ENCODE data around the gene HSD17B10. TPM values are rescaled to one million over a fixed set of nuclear protein-coding genes. Genes with fewer than 3 reads are reported as not detected.
A peak's percentile ranks its signal among the peaks of the same experiment; 100 is the strongest.

HSD17B10 gene
- total and polyA plus RNA-seq, 2 of the 13 experiments (the other 11 are each of a cell fraction or from before 2014, with no cell fraction given), result 68.7 to 84.7 TPM

GRCh38 chrX:53447441-53447840, 13.3 kb upstream of the HSD17B10 start (continued):
- TF ChIP-seq ZNF569 (CRISPR knock-in tag; IDR thresholded peaks at IDR 0.05; ENCODE audit: borderline replicate concordance), result no peak

- no peak overlapping the region for H3K4me2 ChIP-seq (ENCODE audit: low read depth, low read length)
- ChIA-PET POLR2A (no interaction called here), CTCF (ENCODE audit: low intra/inter-chr PET ratio, low total read pairs) (interaction anchor here (1.1 to 2.6 kb wide), 2 partner anchors 128 to 133 kb away, joined by 9 to 10 read pairs; no protein-coding TSS in a partner anchor)
- H3K27ac ChIP-seq (ENCODE audit: extremely low read length, insufficient read depth, low read length), result no peak overlapping the region
- H4K20me1 ChIP-seq (ENCODE audit: insufficient read depth, low read length), result no peaks in the 10 kb centered on the region
- ATAC-seq, result peak; percentile 68
- H2AFZ ChIP-seq (ENCODE audit: low read length), result no peak overlapping the region
- in situ Hi-C loops (cut with HindIII; ENCODE audit: extremely low pct_ligation_motif_present, low pct_unique_long_range_greater_than_20kb) (loop anchor here (10.0 kb wide), 1 partner anchor 131 kb away; no protein-coding TSS in a partner anchor), intact Hi-C loops (cut with micrococcal nuclease; ENCODE audit: unreplicated experiment) (no loop called here)
- no peak overlapping the region for H3K4me3 ChIP-seq (replicated peaks in 1 of 3; ENCODE audit: insufficient read depth in 1 of 3, low read depth in 2 of 3, low read length in 3 of 3)
- H3K4me1 ChIP-seq (ENCODE audit: insufficient read depth, low read length), result no peaks in the 10 kb centered on the region
- peak; percentile 19 for DNase-seq (ENCODE audit: low spot score)
- BruUV-seq (replicated peaks), result no TSS peak
- no peaks in the 10 kb centered on the region for H3K27me3 ChIP-seq (ENCODE audit: control insufficient read depth in 1 of 2, insufficient read depth in 2 of 2, low read length in 2 of 2)
- peak; percentile 39 for FAIRE-seq
- 35% methylated on average over 6 of the region's 6 CpGs for WGBS (ENCODE audit: low lambda C conversion rate)
- H3K9me3 ChIP-seq (ENCODE audit: low read length), result no peaks in the 10 kb centered on the region
- H3K79me2 ChIP-seq (ENCODE audit: insufficient read depth, low read length), result no peaks in the 10 kb centered on the region
- TF ChIP-seq, protein P1, sequence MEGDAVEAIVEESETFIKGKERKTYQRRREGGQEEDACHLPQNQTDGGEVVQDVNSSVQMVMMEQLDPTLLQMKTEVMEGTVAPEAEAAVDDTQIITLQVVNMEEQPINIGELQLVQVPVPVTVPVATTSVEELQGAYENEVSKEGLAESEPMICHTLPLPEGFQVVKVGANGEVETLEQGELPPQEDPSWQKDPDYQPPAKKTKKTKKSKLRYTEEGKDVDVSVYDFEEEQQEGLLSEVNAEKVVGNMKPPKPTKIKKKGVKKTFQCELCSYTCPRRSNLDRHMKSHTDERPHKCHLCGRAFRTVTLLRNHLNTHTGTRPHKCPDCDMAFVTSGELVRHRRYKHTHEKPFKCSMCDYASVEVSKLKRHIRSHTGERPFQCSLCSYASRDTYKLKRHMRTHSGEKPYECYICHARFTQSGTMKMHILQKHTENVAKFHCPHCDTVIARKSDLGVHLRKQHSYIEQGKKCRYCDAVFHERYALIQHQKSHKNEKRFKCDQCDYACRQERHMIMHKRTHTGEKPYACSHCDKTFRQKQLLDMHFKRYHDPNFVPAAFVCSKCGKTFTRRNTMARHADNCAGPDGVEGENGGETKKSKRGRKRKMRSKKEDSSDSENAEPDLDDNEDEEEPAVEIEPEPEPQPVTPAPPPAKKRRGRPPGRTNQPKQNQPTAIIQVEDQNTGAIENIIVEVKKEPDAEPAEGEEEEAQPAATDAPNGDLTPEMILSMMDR (CRISPR knock-in tag; IDR thresholded peaks at IDR 0.05), result peak; percentile 67
- TF ChIP-seq WIZ (CRISPR knock-in tag; IDR thresholded peaks at IDR 0.05) (no peak), SMC3 (IDR thresholded peaks at IDR 0.05; ENCODE audit: low read length) (peak; percentile 45), HNRNPUL1 (IDR thresholded peaks at IDR 0.05; ENCODE audit: low read depth, low read length) (no peak), STAG1 (CRISPR knock-in tag; IDR thresholded peaks at IDR 0.05) (peak; percentile 60), SMAD3 (CRISPR knock-in tag; IDR thresholded peaks at IDR 0.05) (no peak), PLRG1 (conservative IDR thresholded peaks at IDR 0.05) (no peak)
- no peak overlapping the region for H3K9ac ChIP-seq (ENCODE audit: insufficient read depth, low read depth, low read length)
- H3K36me3 ChIP-seq (replicated peaks in 1 of 2; ENCODE audit: control insufficient read depth in 1 of 2, insufficient read depth in 2 of 2, low read length in 2 of 2), result no peaks in the 10 kb centered on the region
These were observed 11.8 kb upstream of the HSD17B10 start for GRCh38 chrX:53445977-53446376.

Measured in HepG2 (cell line).